ENCODE data around the gene FGF13.

DNA sequence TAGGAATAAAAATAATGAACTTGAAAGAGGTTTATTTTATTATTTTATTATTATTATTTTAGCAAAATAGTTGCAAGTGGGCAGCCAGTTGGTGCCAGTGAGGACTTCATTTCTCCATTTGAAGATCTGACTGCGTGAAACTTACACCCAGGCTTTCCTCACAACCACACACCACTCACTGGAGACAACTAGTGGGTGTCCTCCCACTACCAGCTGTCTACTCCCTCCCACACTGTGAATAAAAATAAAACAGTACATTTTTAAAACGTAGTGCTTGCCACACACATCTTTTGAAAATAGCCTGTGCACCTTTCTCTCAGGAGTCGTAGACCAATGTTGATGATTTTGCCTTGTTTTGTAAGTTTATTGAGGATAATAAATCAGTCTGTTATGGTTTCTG, 7.4 kb downstream of the FGF13 start:
- TF ChIP-seq, protein P1, sequence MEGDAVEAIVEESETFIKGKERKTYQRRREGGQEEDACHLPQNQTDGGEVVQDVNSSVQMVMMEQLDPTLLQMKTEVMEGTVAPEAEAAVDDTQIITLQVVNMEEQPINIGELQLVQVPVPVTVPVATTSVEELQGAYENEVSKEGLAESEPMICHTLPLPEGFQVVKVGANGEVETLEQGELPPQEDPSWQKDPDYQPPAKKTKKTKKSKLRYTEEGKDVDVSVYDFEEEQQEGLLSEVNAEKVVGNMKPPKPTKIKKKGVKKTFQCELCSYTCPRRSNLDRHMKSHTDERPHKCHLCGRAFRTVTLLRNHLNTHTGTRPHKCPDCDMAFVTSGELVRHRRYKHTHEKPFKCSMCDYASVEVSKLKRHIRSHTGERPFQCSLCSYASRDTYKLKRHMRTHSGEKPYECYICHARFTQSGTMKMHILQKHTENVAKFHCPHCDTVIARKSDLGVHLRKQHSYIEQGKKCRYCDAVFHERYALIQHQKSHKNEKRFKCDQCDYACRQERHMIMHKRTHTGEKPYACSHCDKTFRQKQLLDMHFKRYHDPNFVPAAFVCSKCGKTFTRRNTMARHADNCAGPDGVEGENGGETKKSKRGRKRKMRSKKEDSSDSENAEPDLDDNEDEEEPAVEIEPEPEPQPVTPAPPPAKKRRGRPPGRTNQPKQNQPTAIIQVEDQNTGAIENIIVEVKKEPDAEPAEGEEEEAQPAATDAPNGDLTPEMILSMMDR (IDR thresholded peaks at IDR 0.05) = no peak
- no peak for TF ChIP-seq POLR2AphosphoS5 (IDR thresholded peaks at IDR 0.05)

All from gastroesophageal sphincter (tissue), 3 donors.